GM19351 (cell line): ENCODE data around the gene PDGFB.

Experiments
- ATAC-seq: cut with Tn5 transposase; IDR thresholded peaks from one replicate; pipeline ENCODE4 v1.9.1; 2021; ENCODE audit warnings: mild to moderate bottlenecking, moderate library complexity; ENCODE audit not compliant: unreplicated experiment

The PDGFB gene

GRCh38 chr22:39254789-39255298 lies 10.1 kb upstream of the PDGFB start:
- no peak for ATAC-seq

DNA sequence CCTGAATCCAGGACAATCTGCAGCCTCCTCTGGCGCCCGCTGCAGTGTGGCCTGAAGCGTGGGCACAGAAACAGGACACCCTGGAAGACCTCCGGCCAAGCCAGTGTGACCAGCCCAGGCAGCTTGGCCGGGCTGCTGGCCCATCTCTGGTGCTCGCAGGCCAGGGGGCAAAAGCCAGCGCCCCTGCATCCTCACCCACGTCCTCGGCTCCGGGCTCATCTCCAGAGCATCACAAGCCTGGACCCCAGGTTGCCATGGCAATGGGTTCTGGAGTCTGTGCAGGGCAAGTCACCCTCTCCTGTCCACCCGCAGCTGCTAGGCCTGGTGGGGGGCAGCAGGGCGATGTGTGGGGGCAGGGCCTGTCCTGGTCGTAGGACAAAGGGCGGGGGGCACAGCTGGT lies 9.3 kb upstream of the PDGFB start:
- ATAC-seq = no peak

DNA sequence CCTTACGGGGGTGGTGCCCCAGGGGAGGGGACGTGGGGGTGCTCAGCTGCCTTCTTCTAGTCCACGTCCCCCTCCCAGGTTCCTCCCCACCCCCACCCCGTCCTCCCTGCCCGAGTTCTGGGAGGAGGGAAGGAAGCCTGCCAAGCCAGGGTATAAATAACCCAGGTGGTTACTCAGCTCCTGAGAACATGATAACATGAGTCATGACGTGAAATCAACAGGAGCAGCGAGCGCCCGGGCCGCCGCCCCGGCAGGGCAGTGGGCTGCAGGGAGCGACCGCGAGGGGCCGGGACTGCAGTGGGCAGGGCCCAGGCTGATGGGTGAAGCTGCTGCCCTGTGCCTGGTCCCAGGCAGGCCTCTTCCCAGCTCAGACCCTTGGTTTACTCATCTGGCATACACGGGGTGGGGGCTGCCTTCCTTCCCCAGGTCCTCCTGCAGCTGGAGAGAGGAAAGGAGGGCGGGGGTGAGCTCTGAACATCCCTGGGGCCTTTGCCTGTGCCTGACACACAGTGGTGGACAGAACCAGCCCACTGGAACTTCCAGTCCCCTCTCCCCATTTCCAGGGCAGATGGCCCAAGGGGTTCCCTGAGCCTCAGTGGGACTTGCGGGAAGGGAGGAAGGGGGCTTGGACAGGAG lies 8.8 kb upstream of the PDGFB start:
- ATAC-seq = no peak

GRCh38 chr22:39252461-39253434 lies 8.0 kb upstream of the PDGFB start:
- no peak for ATAC-seq

GRCh38 chr22:39251762-39252460 lies 7.1 kb upstream of the PDGFB start:
- ATAC-seq = no peak

DNA sequence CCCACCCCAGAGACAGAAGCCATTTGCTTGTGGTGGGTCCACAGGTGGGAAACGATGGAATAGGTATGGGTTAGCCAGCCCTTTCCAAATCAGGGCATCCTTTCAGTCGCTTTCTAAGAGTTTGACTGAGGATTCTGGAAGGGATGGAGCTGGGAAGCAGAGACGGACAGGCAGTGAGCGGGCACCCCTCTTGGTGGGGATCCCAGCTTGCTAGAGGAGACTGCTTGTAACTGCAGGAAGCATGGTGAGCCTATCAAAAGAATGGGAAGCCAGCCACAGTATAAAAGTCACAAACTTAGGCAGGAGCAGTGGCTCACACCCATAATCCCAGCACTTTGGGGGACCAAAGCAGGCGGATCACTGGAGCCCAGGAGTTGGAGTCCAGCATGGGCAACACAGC lies 6.1 kb upstream of the PDGFB start:
- ATAC-seq = no peak

GRCh38 chr22:39250131-39250530 lies 5.3 kb upstream of the PDGFB start:
- ATAC-seq = no peak

- ATAC-seq = no peak
Observed at GRCh38 chr22:39249086-39249704, 4.4 kb upstream of the PDGFB start.

DNA sequence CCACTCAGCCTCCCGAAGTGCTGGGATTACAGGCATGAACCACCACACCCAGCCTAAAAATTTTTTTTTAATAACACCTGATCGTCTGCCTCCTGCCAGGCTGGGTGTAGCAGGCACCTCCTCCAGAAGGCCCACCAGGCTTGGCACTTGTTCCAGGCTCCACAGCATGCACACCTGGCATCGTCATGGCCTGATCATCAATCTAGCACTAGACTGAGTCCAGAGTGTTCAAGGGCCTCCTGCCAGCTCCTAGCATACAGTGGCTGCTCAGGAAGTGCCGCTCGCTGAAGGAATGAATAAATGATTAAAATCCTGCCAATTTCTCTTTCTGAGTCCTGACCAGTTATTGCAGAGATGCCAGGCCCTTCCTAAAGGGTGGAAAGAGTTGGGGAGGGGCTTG lies 3.5 kb upstream of the PDGFB start:
- ATAC-seq = no peak

DNA sequence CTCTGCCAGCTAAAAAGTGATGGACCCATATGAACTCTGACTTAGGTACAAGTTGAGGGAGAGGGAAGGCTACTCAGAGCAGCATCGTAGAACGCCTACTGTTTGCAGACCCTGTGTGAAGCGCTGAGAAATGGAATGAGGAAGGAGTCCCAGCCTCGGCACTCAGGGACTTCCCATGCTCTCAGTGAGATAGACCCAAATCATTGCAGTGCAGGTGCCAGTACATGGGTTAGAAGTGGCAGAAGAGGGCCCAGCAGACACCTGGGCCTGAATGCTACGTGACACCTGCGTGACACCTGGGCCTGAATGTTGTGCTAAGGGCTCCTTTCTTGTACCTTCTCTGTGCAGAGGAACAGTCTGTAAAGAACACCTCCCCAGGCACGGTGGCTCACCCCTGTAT lies 2.6 kb upstream of the PDGFB start:
- ATAC-seq = no peak

GRCh38 chr22:39246690-39247332 lies 2.0 kb upstream of the PDGFB start:
- ATAC-seq = no peak

DNA sequence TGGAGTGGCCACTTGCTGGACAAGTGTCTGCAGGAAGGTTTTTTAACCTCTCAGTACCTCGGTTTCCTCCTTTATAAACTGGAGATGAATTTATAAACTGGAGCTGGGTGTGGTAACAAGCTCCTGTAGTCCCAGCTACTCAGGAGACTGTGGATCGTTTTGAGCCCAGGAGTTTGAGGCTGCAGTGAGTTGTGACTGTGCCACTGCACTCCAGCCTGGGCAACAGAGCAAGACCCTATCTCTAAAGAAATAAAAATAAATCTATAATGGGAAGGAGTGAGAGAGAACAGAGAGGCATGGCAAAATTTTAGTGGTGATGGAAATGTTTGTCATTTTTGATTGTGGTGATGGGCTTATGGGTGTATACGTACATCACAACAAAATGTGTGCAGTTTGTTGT lies 1.4 kb upstream of the PDGFB start:
- ATAC-seq = no peak

- ATAC-seq = no peak
Observed at GRCh38 chr22:39245130-39246039, 603 bp upstream of the PDGFB start.

DNA sequence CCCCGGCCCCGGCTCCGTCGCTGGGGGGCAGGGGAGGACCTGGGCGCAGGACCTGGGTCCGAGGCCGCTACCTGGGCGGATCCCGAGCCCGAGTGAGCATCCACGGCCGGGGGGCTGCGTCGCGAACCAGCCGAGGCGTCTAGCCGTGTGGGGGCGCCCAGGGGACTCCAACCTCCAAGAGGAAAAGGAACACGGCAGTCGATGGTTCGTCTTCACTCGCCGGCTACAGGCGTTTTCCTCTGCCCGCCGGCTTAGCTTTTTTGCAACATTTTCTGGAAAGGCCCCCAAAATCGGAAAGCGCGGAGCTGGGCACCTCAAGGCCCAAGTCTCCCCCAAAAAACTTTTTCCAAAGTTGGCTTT lies 666 bp downstream of the PDGFB start:
- ATAC-seq = no peak

- ATAC-seq = no peak
Observed at GRCh38 chr22:39243439-39244135, 1.2 kb downstream of the PDGFB start.

- ATAC-seq = no peak
Observed at GRCh38 chr22:39242595-39243438, 2.0 kb downstream of the PDGFB start.

DNA sequence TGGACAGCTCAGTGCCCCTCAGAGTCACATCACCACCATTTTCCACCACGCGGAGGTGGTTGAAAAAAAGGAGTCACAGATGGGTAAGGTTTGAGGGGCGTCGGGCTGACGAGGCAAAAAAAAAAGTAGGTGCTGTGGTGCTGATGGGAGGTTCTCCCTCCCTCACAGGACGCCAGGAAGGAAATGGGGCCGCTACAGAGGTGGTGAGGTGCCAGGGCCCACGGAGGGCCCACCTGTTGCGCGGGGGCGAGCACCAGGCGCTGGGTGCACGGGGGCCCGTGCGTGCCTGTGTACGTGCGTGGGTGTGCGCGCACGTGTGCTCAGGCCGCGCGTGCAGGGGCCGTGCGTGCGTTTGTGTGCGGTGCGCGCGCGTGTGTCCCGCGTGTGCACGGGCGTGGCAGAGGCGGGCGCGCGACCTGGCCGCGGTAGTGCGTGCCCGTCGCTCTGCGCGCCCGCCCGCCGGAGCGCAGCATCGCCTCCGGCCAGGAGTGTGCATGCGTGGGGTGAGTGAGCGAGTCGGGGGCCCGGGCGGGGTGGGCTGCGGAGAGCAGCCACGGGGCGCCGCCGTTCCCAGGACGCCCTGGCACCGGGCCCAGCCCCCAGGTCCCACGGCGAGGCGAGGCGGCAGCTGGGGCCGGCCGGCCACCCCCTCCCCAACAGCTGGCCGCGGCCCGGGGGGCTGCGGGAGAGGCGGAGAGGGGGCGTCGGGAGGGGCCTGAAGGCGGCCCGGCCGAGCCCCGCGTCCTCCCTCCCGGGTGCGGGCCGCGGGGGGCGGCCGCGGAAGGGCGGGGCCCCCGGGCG lies 2.8 kb downstream of the PDGFB start:
- ATAC-seq = no peak
